Omental fat pad (tissue), 4 donors: Measurements from ENCODE around the gene TTYH2. TPM values are rescaled to one million over a fixed set of nuclear protein-coding genes. Genes with fewer than 3 reads are reported as not detected.
"Not testable (repeated sequence)": the region's sequence is repeated elsewhere in the genome, so short reads cannot be mapped to it uniquely, and the experiment has no call there.

Experiments used
- ATAC-seq: fragments of 150-250 bp; one replicate; pipeline ENCODE4 v1.9.1; 2016; ENCODE audit warnings: mild to moderate bottlenecking, moderate library complexity; ENCODE audit not compliant: low FRiP score
- DNase-seq: peaks from one replicate; pipeline ENCODE4 v3.0.0-alpha.2; 2019; ENCODE audit warnings: low spot score
- total RNA-seq, 4 donors: library from RNA; depleted of rRNA; stranded (reverse); fragments of >200 nt; gene quantifications; one replicate each; pipeline ENCODE4 v1.1.0, GENCODE V29; 2016
- TF ChIP-seq, protein P1 (sequence below), 3 donors: fragments of 450-650 bp; IDR thresholded peaks; one replicate each; pipeline ENCODE4 v1.5.1; 2016 to 2017; ENCODE audit warnings: antibody characterized with exemption in 3 of 3, mild to moderate bottlenecking in 3 of 3, moderate library complexity in 2 of 3

Gene TTYH2
- total RNA-seq, 4 donors from 2014 or later: 5.9 to 9.0 (median 7.9) TPM

DNA sequence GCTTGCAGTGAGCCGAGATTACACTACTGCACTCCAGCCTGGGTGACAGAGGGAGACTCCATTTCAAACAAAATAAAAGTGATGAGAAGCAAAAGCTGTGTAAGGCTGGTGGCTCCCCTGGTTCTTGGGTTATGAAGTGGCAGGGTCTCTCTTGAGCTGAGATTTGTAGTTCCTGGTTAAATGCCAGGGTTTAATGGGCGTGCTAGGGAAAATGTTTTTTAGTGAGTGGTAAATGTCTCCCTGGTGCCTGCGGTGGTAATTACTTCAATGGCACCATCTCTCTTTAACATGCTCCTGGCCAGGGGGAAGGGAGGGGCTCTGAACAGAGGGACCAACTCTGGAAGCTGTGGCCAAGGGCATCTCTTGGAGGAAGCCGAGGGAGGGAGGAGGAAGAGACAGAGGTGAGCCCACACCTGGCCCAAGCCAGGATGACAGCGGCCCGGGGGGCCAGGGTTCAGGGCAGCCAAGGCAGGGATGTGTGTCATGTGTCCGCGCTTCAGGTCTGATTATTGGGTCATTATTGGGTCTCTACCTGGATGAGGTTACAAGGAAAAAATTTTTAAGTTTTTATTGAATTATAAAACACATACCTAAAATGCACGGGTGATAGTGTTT is 27.7 kb upstream of the TTYH2 start:
- TF ChIP-seq, protein P1, sequence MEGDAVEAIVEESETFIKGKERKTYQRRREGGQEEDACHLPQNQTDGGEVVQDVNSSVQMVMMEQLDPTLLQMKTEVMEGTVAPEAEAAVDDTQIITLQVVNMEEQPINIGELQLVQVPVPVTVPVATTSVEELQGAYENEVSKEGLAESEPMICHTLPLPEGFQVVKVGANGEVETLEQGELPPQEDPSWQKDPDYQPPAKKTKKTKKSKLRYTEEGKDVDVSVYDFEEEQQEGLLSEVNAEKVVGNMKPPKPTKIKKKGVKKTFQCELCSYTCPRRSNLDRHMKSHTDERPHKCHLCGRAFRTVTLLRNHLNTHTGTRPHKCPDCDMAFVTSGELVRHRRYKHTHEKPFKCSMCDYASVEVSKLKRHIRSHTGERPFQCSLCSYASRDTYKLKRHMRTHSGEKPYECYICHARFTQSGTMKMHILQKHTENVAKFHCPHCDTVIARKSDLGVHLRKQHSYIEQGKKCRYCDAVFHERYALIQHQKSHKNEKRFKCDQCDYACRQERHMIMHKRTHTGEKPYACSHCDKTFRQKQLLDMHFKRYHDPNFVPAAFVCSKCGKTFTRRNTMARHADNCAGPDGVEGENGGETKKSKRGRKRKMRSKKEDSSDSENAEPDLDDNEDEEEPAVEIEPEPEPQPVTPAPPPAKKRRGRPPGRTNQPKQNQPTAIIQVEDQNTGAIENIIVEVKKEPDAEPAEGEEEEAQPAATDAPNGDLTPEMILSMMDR (IDR thresholded peaks at IDR 0.05): no peak
- ATAC-seq (no peak), DNase-seq (no peak)

- DNase-seq: no peak
- TF ChIP-seq, protein P1 (IDR thresholded peaks at IDR 0.05): no peak
- no peak for ATAC-seq
Measured at GRCh38 chr17:74186498-74186897, 26.9 kb upstream of the TTYH2 start.

GRCh38 chr17:74187761-74188160 is 25.6 kb upstream of the TTYH2 start:
- ATAC-seq (no peak), DNase-seq (no peak)
- TF ChIP-seq, protein P1 (IDR thresholded peaks at IDR 0.05): no peak

- not testable (repeated sequence) for ATAC-seq, DNase-seq
Measured at GRCh38 chr17:74188687-74189086, 24.7 kb upstream of the TTYH2 start.

DNA sequence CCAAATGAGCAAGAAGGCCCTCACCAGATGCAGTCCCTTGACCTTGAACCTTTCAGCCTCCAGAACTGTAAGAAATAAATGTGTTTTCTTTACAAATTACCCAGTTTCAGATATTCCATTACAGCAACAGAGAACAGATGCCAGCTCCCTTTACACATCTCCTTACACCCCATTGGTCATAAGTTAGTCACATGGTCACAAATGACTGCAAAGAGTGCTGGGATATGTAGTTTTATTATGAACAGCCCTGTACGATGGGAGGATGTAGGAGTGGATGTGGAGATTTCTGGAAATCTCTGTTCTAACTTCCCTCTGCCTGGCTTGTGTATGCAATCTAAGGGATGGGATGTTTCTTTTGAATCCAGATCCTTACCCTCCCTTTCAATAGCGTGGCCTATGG is 23.2 kb upstream of the TTYH2 start:
- peak; percentile 42 for ATAC-seq
- TF ChIP-seq, protein P1 (IDR thresholded peaks at IDR 0.05): no peak
- no peak for DNase-seq

DNA sequence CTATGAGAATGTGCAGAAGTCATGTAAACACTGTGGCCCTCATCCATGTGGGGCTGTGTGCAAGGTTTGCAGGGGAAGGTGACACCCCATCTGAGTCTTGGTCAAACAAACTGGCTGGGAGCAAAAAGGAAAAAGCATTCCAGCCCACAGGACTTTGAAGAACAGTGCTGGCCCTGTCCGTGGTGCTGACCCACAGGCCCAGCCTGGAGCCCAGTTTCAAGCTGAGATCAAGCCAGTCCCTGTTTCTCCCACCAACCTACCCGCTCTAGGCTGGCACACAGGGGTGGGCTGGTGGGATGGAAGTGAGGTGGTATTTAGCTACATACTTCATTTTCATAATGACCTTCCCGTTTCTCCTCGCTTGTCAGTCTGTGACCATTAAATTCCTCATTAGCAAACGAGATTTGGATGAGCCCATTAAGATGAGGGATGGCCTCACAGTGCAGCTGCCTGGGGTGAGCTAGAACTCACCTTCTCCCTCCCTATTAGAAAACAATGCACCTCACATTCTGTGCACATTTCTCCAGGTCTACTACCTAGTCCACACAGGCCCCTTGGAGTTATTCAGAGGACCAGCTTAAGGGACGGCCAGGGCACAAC is 22.5 kb upstream of the TTYH2 start:
- DNase-seq (no peak), ATAC-seq (no peak)
- TF ChIP-seq, protein P1 (IDR thresholded peaks at IDR 0.05): no peak

- DNase-seq: no peak
- TF ChIP-seq, protein P1 (IDR thresholded peaks at IDR 0.05): no peak
- ATAC-seq: peak; percentile 17
Measured at GRCh38 chr17:74192950-74193781, 20.2 kb upstream of the TTYH2 start.
